ENCODE results near the gene AEN.

GRCh38 chr15:88649753-88650551 lies 28.8 kb downstream of the AEN start:
- TF ChIP-seq CTCF (IDR thresholded peaks at IDR 0.05) (no peak), POLR2A (IDR thresholded peaks at IDR 0.05) (no peak)
